GM21526 (cell line): ENCODE data around the gene RETREG1.
A peak's percentile ranks its signal among the peaks of the same experiment; 100 is the strongest.
"Not testable (repeated sequence)": the region's sequence is repeated elsewhere in the genome, so short reads cannot be mapped to it uniquely, and the experiment has no call there.

Source experiments
- ATAC-seq: cut with Tn5 transposase; IDR thresholded peaks from one replicate; pipeline ENCODE4 v1.9.1; 2021; ENCODE audit warnings: moderate library complexity; ENCODE audit not compliant: unreplicated experiment, low FRiP score

The RETREG1 gene

GRCh38 chr5:16558984-16559629 lies 57.7 kb downstream of the RETREG1 start:
- no peak for ATAC-seq

- ATAC-seq: no peak
Measured at GRCh38 chr5:16557477-16557876, 59.3 kb downstream of the RETREG1 start.

GRCh38 chr5:16554110-16554509 lies 62.7 kb downstream of the RETREG1 start:
- ATAC-seq: no peak

GRCh38 chr5:16552666-16553343 lies 64.0 kb downstream of the RETREG1 start:
- peak; percentile 90 for ATAC-seq

- ATAC-seq: no peak
Measured at GRCh38 chr5:16551628-16552027, 65.2 kb downstream of the RETREG1 start.

- ATAC-seq: peak; percentile 78
Measured at GRCh38 chr5:16550316-16550952, 66.4 kb downstream of the RETREG1 start.

- ATAC-seq: no peak
Measured at GRCh38 chr5:16549491-16550206, 67.1 kb downstream of the RETREG1 start.

GRCh38 chr5:16548812-16549211 lies 68.0 kb downstream of the RETREG1 start:
- no peak for ATAC-seq

- ATAC-seq: no peak
Measured at GRCh38 chr5:16548115-16548514, 68.7 kb downstream of the RETREG1 start.

GRCh38 chr5:16547200-16547842 lies 69.5 kb downstream of the RETREG1 start:
- ATAC-seq: no peak

GRCh38 chr5:16546732-16547131 lies 70.1 kb downstream of the RETREG1 start:
- ATAC-seq: no peak

GRCh38 chr5:16544607-16545374 lies 72.0 kb downstream of the RETREG1 start:
- no peak for ATAC-seq

GRCh38 chr5:16543206-16543605 lies 73.6 kb downstream of the RETREG1 start:
- not testable (repeated sequence) for ATAC-seq

GRCh38 chr5:16542236-16542635 lies 74.6 kb downstream of the RETREG1 start:
- ATAC-seq: no peak

- ATAC-seq: not testable (repeated sequence)
Measured at GRCh38 chr5:16541592-16541991, 75.2 kb downstream of the RETREG1 start.

GRCh38 chr5:16540421-16540820 lies 76.4 kb downstream of the RETREG1 start:
- no peak for ATAC-seq

- no peak for ATAC-seq
Measured at GRCh38 chr5:16539169-16539666, 77.6 kb downstream of the RETREG1 start.

GRCh38 chr5:16538006-16538405 lies 78.8 kb downstream of the RETREG1 start:
- ATAC-seq: no peak

GRCh38 chr5:16536818-16537217 lies 80.0 kb downstream of the RETREG1 start:
- ATAC-seq: no peak

GRCh38 chr5:16536246-16536645 lies 80.6 kb downstream of the RETREG1 start:
- no peak for ATAC-seq
